ENCODE results near the gene SYCE1. TPM values are rescaled to one million over a fixed set of nuclear protein-coding genes. Genes with fewer than 3 reads are reported as not detected.
"Not testable (repeated sequence)": the region's sequence is repeated elsewhere in the genome, so short reads cannot be mapped to it uniquely, and the experiment has no call there.

The SYCE1 gene
- total RNA-seq, 2 donors from 2014 or later = not detected

- no peaks in the 10 kb centered on the region for H3K4me1 ChIP-seq (ENCODE audit: control insufficient read depth, insufficient read depth, low read length)
- no peak overlapping the region for H3K27ac ChIP-seq (ENCODE audit: low read depth, low read length)
- Mint-ChIP-seq H3K4me3 (no peak overlapping the region), H3K27ac (no peak overlapping the region), H3K9me3 (peaks cover 97% of the 10 kb centered on the region), H3K36me3 (ENCODE audit: low read depth) (peaks cover 3% of the 10 kb centered on the region), H3K4me1 (no peaks in the 10 kb centered on the region), H3K27me3 (ENCODE audit: insufficient read depth) (no peaks in the 10 kb centered on the region)
- 62 to 83% methylated on average over 3 to 4 of the region's 4 CpGs for WGBS, 2 experiments (ENCODE audit: insufficient coverage in 1 of 2, insufficient read length in 1 of 2)
- DNase-seq = no peak
- H3K36me3 ChIP-seq (ENCODE audit: control insufficient read depth, insufficient read depth, low read length) = no peaks in the 10 kb centered on the region
- H3K27me3 ChIP-seq (ENCODE audit: control insufficient read depth, insufficient read depth, low read length, poor library complexity, severe bottlenecking) = no peaks in the 10 kb centered on the region
- H3K9ac ChIP-seq (ENCODE audit: extremely low read depth, low read length, poor library complexity, severe bottlenecking) = no peak overlapping the region
- peaks cover 53% of the 10 kb centered on the region for H3K9me3 ChIP-seq (ENCODE audit: control insufficient read depth, low read length)
- TF ChIP-seq CTCF (conservative IDR thresholded peaks at IDR 0.05) = no peak
- no peak overlapping the region for H3K4me3 ChIP-seq (ENCODE audit: low read length)
Observed at GRCh38 chr10:133554600-133554999, 10.8 kb downstream of the SYCE1 start.

- 49 to 60% methylated on average over 1 of the region's 1 CpG for WGBS, 2 experiments (ENCODE audit: insufficient coverage in 1 of 2, insufficient read length in 1 of 2)
- H3K9me3 Mint-ChIP-seq = peaks cover 98% of the 10 kb centered on the region
Observed at GRCh38 chr10:133544506-133544905, 20.9 kb downstream of the SYCE1 start.

GRCh38 chr10:133541441-133541975 lies 23.9 kb downstream of the SYCE1 start:
- not testable (repeated sequence) for H3K27me3 Mint-ChIP-seq (ENCODE audit: insufficient read depth); H3K36me3 ChIP-seq (ENCODE audit: control insufficient read depth, insufficient read depth, low read length); H3K4me1 ChIP-seq (ENCODE audit: control insufficient read depth, insufficient read depth, low read length); H3K4me3 ChIP-seq (ENCODE audit: low read length); H3K36me3 Mint-ChIP-seq (ENCODE audit: low read depth); H3K4me3 Mint-ChIP-seq; H3K9ac ChIP-seq (ENCODE audit: extremely low read depth, low read length, poor library complexity, severe bottlenecking); H3K27ac Mint-ChIP-seq; DNase-seq; H3K27me3 ChIP-seq (ENCODE audit: control insufficient read depth, insufficient read depth, low read length, poor library complexity, severe bottlenecking); H3K27ac ChIP-seq (ENCODE audit: low read depth, low read length); H3K4me1 Mint-ChIP-seq
- peaks cover 92% of the 10 kb centered on the region for H3K9me3 Mint-ChIP-seq
- peaks cover 70% of the 10 kb centered on the region for H3K9me3 ChIP-seq (ENCODE audit: control insufficient read depth, low read length)
- 79 to 80% methylated on average over 3 to 5 of the region's 6 CpGs for WGBS, 2 experiments (ENCODE audit: insufficient coverage in 1 of 2, insufficient read length in 1 of 2)

More at GRCh38 chr10:133544506-133544905, 20.9 kb downstream of the SYCE1 start:
- Histone ChIP-seq H3K27ac (ENCODE audit: low read depth, low read length) (no peak overlapping the region), H3K4me1 (ENCODE audit: control insufficient read depth, insufficient read depth, low read length) (no peaks in the 10 kb centered on the region), H3K4me3 (ENCODE audit: low read length) (peak overlapping the region; percentile 40), H3K9ac (ENCODE audit: extremely low read depth, low read length, poor library complexity, severe bottlenecking) (no peak overlapping the region), H3K36me3 (ENCODE audit: control insufficient read depth, insufficient read depth, low read length) (no peaks in the 10 kb centered on the region), H3K27me3 (ENCODE audit: control insufficient read depth, insufficient read depth, low read length, poor library complexity, severe bottlenecking) (no peaks in the 10 kb centered on the region), H3K9me3 (ENCODE audit: control insufficient read depth, low read length) (peaks cover 69% of the 10 kb centered on the region)
- no peak for TF ChIP-seq CTCF (conservative IDR thresholded peaks at IDR 0.05)
- Mint-ChIP-seq H3K4me1 (no peaks in the 10 kb centered on the region), H3K4me3 (no peak overlapping the region), H3K27me3 (ENCODE audit: insufficient read depth) (no peaks in the 10 kb centered on the region), H3K27ac (no peak overlapping the region), H3K36me3 (ENCODE audit: low read depth) (no peaks in the 10 kb centered on the region)
- no peak for DNase-seq
